HEK293 (cell line): ENCODE measurements around the gene WDR7.

Experiments used
- CTCF ChIA-PET: fragments of 350-600 bp; formaldehyde crosslinking; extraction: SDS; loops from one replicate; lab custom pipeline; 2021; ENCODE audit warnings: antibody characterized with exemption; lab: Yijun Ruan, JAX
- POLR2A ChIA-PET: fragments of 300-600 bp; formaldehyde crosslinking; extraction: SDS; loops from one replicate; lab custom pipeline; 2020; ENCODE audit warnings: antibody characterized with exemption, inconsistent platforms; lab: Yijun Ruan, JAX
- H3K27ac ChIP-seq: fragments of 200-500 bp; sonication (Bioruptor generic); 2 replicates; pipeline ENCODE4 v1.5.1; 2014; ENCODE audit warnings: low read depth, low read length, control low read depth, inconsistent platforms; ENCODE audit errors: extremely low read depth
- H3K36me3 ChIP-seq, 2 experiments: fragments of 200-500 bp in 1 of 2; sonication (Bioruptor generic) in 1 of 2; 1 replicate in 1 of 2; 2 replicates in 1 of 2; pipeline ENCODE4 v1.5.1; 2014 to 2017; ENCODE audit warnings: inconsistent platforms in 2 of 2, low read length in 2 of 2; ENCODE audit not compliant: control insufficient read depth in 2 of 2, insufficient read depth in 1 of 2
- H3K4me1 ChIP-seq: fragments of 200-500 bp; sonication (Bioruptor generic); 2 replicates; pipeline ENCODE4 v1.5.1; 2014; ENCODE audit warnings: mild to moderate bottlenecking, low read length, inconsistent platforms; ENCODE audit not compliant: control insufficient read depth, insufficient read depth
- H3K4me3 ChIP-seq: 2 replicates; pipeline ENCODE4 v1.5.1; 2011; ENCODE audit warnings: low read depth, mild to moderate bottlenecking, control low read depth, low read length, moderate library complexity
- H3K9me3 ChIP-seq: fragments of 200-500 bp; sonication (Bioruptor generic); 2 replicates; pipeline ENCODE4 v1.5.1; 2014; ENCODE audit warnings: low read depth, low read length, inconsistent platforms; ENCODE audit not compliant: control insufficient read depth, insufficient read depth
- HOXA7 ChIP-seq: sonication (generic); formaldehyde crosslinking; IDR thresholded peaks from 2 replicates; pipeline ENCODE4 v1.8.1; 2022; ENCODE audit warnings: missing genetic modification reagents, borderline replicate concordance
- KLF7 ChIP-seq: fragments of 450-650 bp; formaldehyde crosslinking; IDR thresholded peaks from 2 replicates; pipeline ENCODE4 v1.5.1; 2016; ENCODE audit warnings: missing biosample characterization, missing genetic modification characterization, borderline replicate concordance
- MZF1 ChIP-seq: fragments of 450-650 bp; formaldehyde crosslinking; IDR thresholded peaks from 2 replicates; pipeline ENCODE4 v1.5.1; 2017; ENCODE audit warnings: missing biosample characterization, missing genetic modification characterization, borderline replicate concordance
- RBAK ChIP-seq: fragments of 450-650 bp; formaldehyde crosslinking; IDR thresholded peaks from 2 replicates; pipeline ENCODE4 v1.5.1; 2016; ENCODE audit warnings: missing biosample characterization, missing genetic modification characterization
- ZBTB17 ChIP-seq: fragments of 450-650 bp; formaldehyde crosslinking; IDR thresholded peaks from 2 replicates; pipeline ENCODE4 v1.5.1; 2016; ENCODE audit warnings: missing biosample characterization, missing genetic modification characterization
- ZFP3 ChIP-seq: fragments of 450-650 bp; formaldehyde crosslinking; IDR thresholded peaks from 2 replicates; pipeline ENCODE4 v1.5.1; 2016; ENCODE audit warnings: low read depth, missing biosample characterization, missing genetic modification characterization
- ZNF121 ChIP-seq: fragments of 450-650 bp; formaldehyde crosslinking; IDR thresholded peaks from 2 replicates; pipeline ENCODE4 v1.5.1; 2016; ENCODE audit warnings: missing biosample characterization, missing genetic modification characterization
- ZNF292 ChIP-seq: fragments of 450-650 bp; formaldehyde crosslinking; IDR thresholded peaks from 2 replicates; pipeline ENCODE4 v1.5.1; 2016; ENCODE audit warnings: low read depth, missing biosample characterization, missing genetic modification characterization, borderline replicate concordance
- ZNF558 ChIP-seq: fragments of 450-650 bp; formaldehyde crosslinking; IDR thresholded peaks from 2 replicates; pipeline ENCODE4 v1.5.1; 2016; ENCODE audit warnings: missing biosample characterization, missing genetic modification characterization
- ZNF561 ChIP-seq: fragments of 450-650 bp; IDR thresholded peaks from 2 replicates; pipeline ENCODE4 v1.5.1; 2018; ENCODE audit warnings: missing biosample characterization, missing genetic modification characterization, borderline replicate concordance
- ZNF747 ChIP-seq: fragments of 450-650 bp; formaldehyde crosslinking; IDR thresholded peaks from 2 replicates; pipeline ENCODE4 v1.5.1; 2016; ENCODE audit warnings: missing biosample characterization, missing genetic modification characterization
- ZNF76 ChIP-seq: fragments of 450-650 bp; formaldehyde crosslinking; IDR thresholded peaks from 2 replicates; pipeline ENCODE4; 2016; ENCODE audit warnings: low read depth, missing biosample characterization, missing genetic modification characterization, borderline replicate concordance
- ZXDB ChIP-seq: fragments of 450-650 bp; formaldehyde crosslinking; IDR thresholded peaks from 2 replicates; pipeline ENCODE4 v1.5.1; 2016; ENCODE audit warnings: missing biosample characterization, missing genetic modification characterization
- TF ChIP-seq, protein P1 (sequence below): fragments of 450-650 bp; formaldehyde crosslinking; IDR thresholded peaks from 2 replicates; pipeline ENCODE4 v1.5.1; 2017; ENCODE audit warnings: missing biosample characterization, missing genetic modification characterization
- TF ChIP-seq, protein P2 (sequence below): fragments of 450-650 bp; formaldehyde crosslinking; IDR thresholded peaks from 2 replicates; pipeline ENCODE4; 2016; ENCODE audit warnings: missing biosample characterization, missing genetic modification characterization
- TF ChIP-seq, protein P3 (sequence below): fragments of 450-650 bp; formaldehyde crosslinking; IDR thresholded peaks from 2 replicates; pipeline ENCODE4 v1.5.1; 2017; ENCODE audit warnings: missing biosample characterization, missing genetic modification characterization
- TF ChIP-seq, protein P4 (sequence below): fragments of 450-650 bp; formaldehyde crosslinking; IDR thresholded peaks from 2 replicates; pipeline ENCODE4 v1.5.1; 2016; ENCODE audit warnings: missing biosample characterization, missing genetic modification characterization
- TF ChIP-seq, protein P5 (sequence below): fragments of 450-650 bp; formaldehyde crosslinking; IDR thresholded peaks from 2 replicates; pipeline ENCODE4 v1.5.1; 2016; ENCODE audit warnings: missing biosample characterization, missing genetic modification characterization
- TF ChIP-seq, protein P6 (sequence below): fragments of 450-650 bp; formaldehyde crosslinking; IDR thresholded peaks from 2 replicates; pipeline ENCODE4 v1.5.1; 2017; ENCODE audit warnings: missing biosample characterization, missing genetic modification characterization
- TF ChIP-seq, protein P7 (sequence below): fragments of 450-650 bp; formaldehyde crosslinking; IDR thresholded peaks from 2 replicates; pipeline ENCODE4 v1.5.1; 2016; ENCODE audit warnings: missing biosample characterization, missing genetic modification characterization

The WDR7 gene

DNA sequence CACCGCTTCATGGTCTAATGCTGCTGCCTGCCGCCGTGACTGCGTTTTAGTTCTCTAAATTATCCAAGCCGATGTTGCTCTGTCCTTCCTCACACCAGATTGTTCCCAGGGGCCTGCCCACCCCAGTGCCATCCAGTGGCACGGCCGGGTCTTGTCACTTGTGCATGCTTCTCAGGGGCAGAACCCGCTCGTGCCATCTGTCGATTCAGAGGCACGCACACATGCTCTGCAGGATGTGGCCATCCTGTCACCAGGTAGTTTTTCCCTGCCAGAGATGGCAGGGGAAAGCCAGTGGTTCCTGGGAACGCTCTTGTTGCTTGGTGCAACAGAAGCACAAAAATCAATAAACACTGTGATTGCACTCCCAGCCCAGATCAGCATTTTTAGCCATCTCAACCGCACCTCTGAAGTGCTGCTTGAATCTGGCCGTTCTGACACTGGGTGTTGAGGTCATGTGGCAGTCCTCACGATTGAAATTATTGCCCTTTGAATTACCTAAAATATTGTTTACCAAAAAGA lies 376.1 kb downstream of the WDR7 start (continued):
- TF ChIP-seq ZNF747 (no peak), ZBTB17 (tag by site-specific recombination) (no peak), HOXA7 (CRISPR knock-in tag) (no peak), ZNF121 (tag by site-specific recombination) (no peak)
- TF ChIP-seq, protein P1, sequence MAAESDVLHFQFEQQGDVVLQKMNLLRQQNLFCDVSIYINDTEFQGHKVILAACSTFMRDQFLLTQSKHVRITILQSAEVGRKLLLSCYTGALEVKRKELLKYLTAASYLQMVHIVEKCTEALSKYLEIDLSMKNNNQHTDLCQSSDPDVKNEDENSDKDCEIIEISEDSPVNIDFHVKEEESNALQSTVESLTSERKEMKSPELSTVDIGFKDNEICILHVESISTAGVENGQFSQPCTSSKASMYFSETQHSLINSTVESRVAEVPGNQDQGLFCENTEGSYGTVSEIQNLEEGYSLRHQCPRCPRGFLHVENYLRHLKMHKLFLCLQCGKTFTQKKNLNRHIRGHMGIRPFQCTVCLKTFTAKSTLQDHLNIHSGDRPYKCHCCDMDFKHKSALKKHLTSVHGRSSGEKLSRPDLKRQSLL, result no peak

DNA sequence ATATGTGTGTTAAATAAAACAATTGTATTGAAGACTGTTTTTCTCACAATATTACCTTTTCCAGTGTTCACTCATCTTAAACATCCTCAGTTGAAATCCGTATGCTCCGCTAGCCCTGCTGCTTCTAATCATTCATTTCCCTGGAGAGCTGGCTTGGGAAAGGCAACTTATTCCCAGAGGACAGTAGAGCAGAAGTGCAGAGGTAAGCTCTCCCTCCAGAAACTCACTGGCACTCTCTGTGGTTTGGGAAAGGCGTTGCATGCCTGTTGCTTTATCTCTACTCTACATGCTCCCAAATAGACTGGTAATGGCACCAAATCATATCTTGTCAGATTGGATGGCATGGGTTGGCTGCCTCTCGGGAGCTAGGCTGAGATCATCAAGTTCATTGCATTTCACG lies 378.6 kb downstream of the WDR7 start:
- CTCF ChIA-PET, result interaction anchor here (0.9 to 1.4 kb wide), 6 partner anchors 10 to 161 kb away, joined by 3 to 5 read pairs (median 3); no protein-coding TSS in a partner anchor

More for the DNA sequence above, 378.6 kb downstream of the WDR7 start:
- no peaks in the 10 kb centered on the region; a peak in 1 of 3 replicates for H3K36me3 ChIP-seq
- H3K27ac ChIP-seq, result no peak overlapping the region
- no peak overlapping the region for H3K4me3 ChIP-seq
- no peaks in the 10 kb centered on the region for H3K4me1 ChIP-seq
- TF ChIP-seq, protein P2, sequence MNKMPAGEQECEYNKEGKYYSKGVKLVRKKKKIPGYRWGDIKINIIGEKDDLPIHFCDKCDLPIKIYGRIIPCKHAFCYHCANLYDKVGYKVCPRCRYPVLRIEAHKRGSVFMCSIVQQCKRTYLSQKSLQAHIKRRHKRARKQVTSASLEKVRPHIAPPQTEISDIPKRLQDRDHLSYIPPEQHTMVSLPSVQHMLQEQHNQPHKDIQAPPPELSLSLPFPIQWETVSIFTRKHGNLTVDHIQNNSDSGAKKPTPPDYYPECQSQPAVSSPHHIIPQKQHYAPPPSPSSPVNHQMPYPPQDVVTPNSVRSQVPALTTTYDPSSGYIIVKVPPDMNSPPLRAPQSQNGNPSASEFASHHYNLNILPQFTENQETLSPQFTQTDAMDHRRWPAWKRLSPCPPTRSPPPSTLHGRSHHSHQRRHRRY (tag by site-specific recombination), result no peak
- TF ChIP-seq ZBTB17 (tag by site-specific recombination), result no peak
- TF ChIP-seq, protein P3, sequence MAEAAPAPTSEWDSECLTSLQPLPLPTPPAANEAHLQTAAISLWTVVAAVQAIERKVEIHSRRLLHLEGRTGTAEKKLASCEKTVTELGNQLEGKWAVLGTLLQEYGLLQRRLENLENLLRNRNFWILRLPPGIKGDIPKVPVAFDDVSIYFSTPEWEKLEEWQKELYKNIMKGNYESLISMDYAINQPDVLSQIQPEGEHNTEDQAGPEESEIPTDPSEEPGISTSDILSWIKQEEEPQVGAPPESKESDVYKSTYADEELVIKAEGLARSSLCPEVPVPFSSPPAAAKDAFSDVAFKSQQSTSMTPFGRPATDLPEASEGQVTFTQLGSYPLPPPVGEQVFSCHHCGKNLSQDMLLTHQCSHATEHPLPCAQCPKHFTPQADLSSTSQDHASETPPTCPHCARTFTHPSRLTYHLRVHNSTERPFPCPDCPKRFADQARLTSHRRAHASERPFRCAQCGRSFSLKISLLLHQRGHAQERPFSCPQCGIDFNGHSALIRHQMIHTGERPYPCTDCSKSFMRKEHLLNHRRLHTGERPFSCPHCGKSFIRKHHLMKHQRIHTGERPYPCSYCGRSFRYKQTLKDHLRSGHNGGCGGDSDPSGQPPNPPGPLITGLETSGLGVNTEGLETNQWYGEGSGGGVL (tag by site-specific recombination), result no peak
- TF ChIP-seq, protein P4, sequence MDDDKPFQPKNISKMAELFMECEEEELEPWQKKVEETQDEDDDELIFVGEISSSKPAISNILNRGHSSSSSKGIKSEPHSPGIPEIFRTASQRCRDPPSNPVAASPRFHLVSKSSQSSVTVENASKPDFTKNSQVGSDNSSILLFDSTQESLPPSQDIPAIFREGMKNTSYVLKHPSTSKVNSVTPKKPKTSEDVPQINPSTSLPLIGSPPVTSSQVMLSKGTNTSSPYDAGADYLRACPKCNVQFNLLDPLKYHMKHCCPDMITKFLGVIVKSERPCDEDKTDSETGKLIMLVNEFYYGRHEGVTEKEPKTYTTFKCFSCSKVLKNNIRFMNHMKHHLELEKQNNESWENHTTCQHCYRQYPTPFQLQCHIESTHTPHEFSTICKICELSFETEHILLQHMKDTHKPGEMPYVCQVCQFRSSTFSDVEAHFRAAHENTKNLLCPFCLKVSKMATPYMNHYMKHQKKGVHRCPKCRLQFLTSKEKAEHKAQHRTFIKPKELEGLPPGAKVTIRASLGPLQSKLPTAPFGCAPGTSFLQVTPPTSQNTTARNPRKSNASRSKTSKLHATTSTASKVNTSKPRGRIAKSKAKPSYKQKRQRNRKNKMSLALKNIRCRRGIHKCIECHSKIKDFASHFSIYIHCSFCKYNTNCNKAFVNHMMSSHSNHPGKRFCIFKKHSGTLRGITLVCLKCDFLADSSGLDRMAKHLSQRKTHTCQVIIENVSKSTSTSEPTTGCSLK, result no peak
- no peak for TF ChIP-seq RBAK
- no peak for TF ChIP-seq ZXDB (tag by site-specific recombination)
- TF ChIP-seq, protein P5, sequence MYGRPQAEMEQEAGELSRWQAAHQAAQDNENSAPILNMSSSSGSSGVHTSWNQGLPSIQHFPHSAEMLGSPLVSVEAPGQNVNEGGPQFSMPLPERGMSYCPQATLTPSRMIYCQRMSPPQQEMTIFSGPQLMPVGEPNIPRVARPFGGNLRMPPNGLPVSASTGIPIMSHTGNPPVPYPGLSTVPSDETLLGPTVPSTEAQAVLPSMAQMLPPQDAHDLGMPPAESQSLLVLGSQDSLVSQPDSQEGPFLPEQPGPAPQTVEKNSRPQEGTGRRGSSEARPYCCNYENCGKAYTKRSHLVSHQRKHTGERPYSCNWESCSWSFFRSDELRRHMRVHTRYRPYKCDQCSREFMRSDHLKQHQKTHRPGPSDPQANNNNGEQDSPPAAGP (tag by site-specific recombination), result no peak
- TF ChIP-seq ZNF292 (tag by site-specific recombination), result no peak
- no peak for TF ChIP-seq ZNF558
- TF ChIP-seq ZFP3 (tag by site-specific recombination), result no peak
- no peak for TF ChIP-seq ZNF76 (tag by site-specific recombination)
- TF ChIP-seq KLF7 (tag by site-specific recombination), result no peak
- no peak for TF ChIP-seq ZNF561 (tag by site-specific recombination)
- TF ChIP-seq, protein P6, sequence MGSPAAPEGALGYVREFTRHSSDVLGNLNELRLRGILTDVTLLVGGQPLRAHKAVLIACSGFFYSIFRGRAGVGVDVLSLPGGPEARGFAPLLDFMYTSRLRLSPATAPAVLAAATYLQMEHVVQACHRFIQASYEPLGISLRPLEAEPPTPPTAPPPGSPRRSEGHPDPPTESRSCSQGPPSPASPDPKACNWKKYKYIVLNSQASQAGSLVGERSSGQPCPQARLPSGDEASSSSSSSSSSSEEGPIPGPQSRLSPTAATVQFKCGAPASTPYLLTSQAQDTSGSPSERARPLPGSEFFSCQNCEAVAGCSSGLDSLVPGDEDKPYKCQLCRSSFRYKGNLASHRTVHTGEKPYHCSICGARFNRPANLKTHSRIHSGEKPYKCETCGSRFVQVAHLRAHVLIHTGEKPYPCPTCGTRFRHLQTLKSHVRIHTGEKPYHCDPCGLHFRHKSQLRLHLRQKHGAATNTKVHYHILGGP (tag by site-specific recombination), result no peak
- TF ChIP-seq, protein P7, sequence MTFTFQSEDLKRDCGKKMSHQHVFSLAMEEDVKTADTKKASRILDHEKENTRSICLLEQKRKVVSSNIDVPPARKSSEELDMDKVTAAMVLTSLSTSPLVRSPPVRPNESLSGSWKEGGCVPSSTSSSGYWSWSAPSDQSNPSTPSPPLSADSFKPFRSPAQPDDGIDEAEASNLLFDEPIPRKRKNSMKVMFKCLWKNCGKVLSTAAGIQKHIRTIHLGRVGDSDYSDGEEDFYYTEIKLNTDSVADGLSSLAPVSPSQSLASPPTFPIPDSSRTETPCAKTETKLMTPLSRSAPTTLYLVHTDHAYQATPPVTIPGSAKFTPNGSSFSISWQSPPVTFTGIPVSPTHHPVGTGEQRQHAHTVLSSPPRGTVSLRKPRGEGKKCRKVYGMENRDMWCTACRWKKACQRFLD (tag by site-specific recombination), result no peak
- no peak for TF ChIP-seq MZF1 (tag by site-specific recombination)
- POLR2A ChIA-PET, result no interaction called here
- H3K9me3 ChIP-seq, result no peaks in the 10 kb centered on the region
